NCI-H2107 treated with DMSO at 0.1 percent for 48 hours (cell line): ENCODE measurements around the gene FBXO44.

ENCODE experiments used
- DNase-seq: peaks from one replicate; lab custom pipeline; 2025; ENCODE audit not compliant: unreplicated experiment; lab: John Stamatoyannopoulos, UW

FBXO44 gene

DNA sequence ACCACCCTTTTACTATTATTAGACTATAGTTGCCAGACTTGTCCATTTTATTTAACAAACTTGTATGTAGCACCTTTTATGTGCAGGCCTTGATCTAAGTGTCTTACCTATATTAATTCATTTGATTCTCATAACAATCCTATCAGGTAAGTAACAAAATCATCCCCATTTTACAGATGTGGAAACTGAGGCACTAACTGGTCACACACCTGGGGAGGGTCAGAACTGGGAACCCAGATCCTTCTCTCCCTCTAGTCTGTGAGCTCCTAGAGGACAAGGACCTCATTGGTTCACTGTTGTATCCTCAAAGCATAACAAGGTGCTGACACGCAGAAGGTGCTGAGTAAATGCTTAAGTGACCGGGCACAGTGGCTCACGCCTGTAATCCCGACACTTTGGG, 15.3 kb upstream of the FBXO44 start:
- DNase-seq, result no peak

GRCh38 chr1:11640101-11640500, 14.6 kb upstream of the FBXO44 start:
- no peak for DNase-seq

GRCh38 chr1:11640944-11641343, 13.7 kb upstream of the FBXO44 start:
- DNase-seq, result no peak

- DNase-seq, result no peak
These were observed 12.8 kb upstream of the FBXO44 start for GRCh38 chr1:11641776-11642305.

- DNase-seq, result peak; percentile 63
These were observed 12.2 kb upstream of the FBXO44 start for GRCh38 chr1:11642418-11643017.

GRCh38 chr1:11643782-11644181, 10.9 kb upstream of the FBXO44 start:
- DNase-seq, result no peak

GRCh38 chr1:11645270-11645669, 9.4 kb upstream of the FBXO44 start:
- no peak for DNase-seq

GRCh38 chr1:11645670-11646265, 8.9 kb upstream of the FBXO44 start:
- peak; percentile 81 for DNase-seq

DNA sequence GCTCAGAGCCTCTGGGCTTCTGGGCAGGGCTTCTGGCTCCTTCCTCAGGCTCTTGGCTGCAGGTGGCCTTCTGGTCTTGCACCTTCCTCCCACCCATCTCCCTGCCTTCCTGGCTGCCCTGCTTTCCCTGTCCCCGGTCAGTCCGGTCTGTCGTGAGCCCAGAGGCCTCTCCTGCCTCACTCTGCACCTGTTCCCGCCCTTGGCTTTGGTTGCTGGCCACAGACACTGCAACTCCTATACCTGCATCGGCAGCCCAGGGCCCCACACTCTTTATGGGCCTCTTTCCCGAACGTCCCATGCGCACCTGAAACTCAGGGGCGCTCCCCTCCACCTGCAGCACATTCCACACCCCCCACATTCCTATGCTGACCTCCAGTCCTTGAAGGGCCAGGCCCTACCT, 8.4 kb upstream of the FBXO44 start:
- no peak for DNase-seq

DNA sequence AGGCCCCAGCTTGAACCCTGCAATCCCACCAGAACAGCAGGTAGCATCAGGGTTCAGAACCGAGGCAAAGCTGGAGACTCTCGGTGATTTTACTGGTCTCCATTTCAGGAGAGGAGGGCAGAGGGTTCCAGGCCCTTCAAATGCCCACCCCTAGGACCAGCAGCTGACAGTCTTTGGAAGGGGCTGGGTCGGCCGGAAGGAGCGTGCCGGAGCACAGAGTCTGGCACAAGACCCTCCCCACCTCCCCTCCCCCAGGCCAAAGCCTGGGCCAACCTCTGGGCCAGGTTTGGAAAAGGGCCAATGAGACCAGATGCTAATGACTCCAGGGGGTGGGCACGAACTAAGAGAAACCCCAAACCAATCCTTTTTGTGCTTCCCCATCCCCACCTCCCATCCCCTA, 7.3 kb upstream of the FBXO44 start:
- no peak for DNase-seq

- DNase-seq, result no peak
These were observed 6.6 kb upstream of the FBXO44 start for GRCh38 chr1:11648039-11648438.

GRCh38 chr1:11648732-11649158, 5.9 kb upstream of the FBXO44 start:
- no peak for DNase-seq

- no peak for DNase-seq
These were observed 5.4 kb upstream of the FBXO44 start for GRCh38 chr1:11649237-11649623.

DNA sequence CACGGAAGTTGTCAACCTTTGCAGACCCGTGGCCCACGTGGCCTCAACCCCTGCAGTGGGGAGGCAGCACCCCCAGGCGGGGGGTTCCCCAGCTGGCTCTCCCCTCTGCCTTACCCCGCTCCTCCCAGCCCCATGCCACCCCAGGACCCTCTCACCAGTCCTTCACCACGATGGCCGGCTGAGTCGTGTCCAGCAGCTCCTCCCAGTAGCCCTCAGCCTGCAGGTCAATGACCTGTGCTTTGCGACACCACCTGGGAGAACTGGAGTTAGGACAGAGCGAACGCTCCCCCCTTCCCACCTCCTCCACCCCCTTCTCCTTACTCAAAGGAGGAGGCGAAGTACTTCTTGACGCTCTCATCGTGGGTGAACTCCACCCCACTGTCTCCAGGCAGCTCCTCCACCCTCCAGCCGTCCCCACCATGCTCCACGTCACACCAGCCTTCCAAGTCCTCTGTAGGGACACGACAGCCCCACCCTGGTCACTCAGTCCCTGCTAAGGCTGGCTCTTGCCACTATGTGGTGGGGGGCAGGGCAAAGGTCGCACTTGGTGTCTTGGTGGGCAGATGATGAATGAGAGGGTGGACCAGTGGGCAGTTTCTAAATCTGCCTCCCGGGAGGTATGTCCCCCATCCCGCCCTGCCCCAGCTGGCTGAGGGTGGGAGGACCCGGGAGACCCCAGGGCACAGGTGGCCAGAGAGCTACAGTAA, 4.9 kb upstream of the FBXO44 start:
- DNase-seq, result no peak

- no peak for DNase-seq
These were observed 4.2 kb upstream of the FBXO44 start for GRCh38 chr1:11650331-11650991.

DNA sequence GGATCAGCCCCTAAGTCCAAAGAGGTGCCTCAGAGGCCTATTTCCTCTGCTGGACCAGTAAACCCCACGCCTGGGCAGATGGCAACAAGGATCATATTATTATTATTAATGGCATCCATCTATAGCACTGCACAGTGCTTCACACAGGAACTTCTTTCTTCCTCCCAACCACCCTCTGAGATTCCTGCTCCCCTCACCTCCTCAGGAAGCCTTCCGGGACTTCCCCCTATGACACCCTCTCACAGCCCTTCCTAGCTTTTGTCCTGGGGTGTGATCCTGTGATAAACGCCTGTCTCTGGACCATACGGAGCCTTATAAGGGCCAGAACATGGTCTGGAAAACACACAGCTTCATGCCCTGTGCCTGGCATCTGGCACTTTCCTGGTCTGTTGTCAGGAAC, 3.7 kb upstream of the FBXO44 start:
- no peak for DNase-seq

GRCh38 chr1:11652203-11652780, 2.4 kb upstream of the FBXO44 start:
- no peak for DNase-seq

DNA sequence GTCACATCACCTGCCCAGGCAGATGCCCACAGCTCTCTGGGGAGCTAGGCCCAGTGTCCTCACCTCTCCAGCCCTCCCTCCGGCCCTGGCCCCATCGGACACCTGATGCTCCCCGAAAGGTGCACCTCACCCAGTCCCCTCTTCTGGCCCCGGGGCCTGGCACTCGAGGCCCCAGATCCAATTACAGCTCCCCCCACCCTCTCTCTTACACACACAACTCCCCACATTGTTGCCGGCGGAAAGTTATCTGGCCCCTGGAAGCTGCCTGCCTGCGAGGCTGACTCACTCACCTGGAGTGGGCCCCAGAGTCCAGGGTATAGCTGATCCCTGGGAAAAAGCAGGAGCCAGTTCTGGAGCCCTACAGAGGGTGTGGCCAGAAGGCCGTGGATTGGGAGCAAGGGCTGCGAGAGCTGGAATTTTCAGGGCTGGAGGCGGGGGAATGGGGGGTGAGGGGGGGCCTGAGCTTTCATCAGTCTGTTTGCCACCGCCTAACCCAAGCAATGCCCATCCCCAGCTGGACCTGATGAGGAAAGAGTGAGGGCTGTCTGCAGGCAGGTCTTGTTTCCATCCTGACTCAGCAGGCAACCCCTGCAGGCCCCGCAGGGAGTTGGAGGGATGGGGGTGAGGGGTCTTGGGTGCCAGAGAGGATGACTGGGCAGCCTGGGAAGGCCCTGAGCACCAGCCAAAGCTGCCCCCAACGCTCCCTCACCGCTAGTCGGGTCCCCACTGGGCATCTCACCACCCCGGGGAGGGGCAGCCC, 1.4 kb upstream of the FBXO44 start:
- DNase-seq, result peak; percentile 59

GRCh38 chr1:11653861-11654136, 878 bp upstream of the FBXO44 start:
- no peak for DNase-seq

DNA sequence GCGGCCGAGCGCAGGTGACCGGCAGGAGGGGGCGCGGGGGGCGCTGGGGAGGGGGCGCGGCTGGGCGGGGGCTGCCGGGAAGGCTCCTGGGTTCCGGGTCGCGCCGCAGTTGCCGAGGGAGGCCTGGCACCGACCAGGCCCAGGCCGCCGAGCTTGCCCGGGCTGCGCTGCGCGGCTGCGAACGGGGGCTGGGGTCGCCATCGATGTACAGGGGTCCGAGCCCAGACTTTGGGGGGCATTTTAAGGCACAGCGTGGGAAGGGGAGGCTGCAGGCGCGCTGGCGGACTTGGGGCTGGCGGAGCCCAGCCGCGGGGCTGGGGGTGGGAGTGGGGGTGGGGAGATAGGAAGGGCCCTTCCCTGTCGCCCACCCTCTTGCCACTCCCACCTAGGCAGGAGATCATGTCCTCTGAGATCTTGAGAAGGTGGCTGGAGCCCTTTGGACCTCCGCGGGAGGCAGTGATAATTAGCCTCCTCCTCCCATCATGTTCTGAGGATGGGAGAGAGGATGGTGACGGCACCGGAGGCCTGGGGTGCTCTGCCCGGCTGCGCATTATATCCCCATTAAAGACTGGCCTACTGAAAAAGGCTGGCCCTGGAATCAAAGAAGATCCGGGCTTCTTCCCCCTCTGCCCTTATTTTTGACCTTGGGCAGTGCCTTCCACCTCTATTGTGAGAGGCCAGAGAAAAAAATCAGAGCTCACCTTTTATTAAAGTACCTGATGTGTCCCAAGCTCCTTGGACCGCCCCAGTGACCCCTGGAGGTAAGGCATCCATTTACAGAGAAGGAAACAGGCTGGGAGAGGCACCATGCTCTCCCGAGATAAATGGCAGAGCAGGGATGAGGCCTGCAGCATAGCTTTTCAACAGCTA, 497 bp downstream of the FBXO44 start:
- no peak for DNase-seq
